Measurements from ENCODE around the gene HIPK2.

Gene HIPK2

GRCh38 chr7:139750459-139751095 lies 27.2 kb downstream of the HIPK2 start:
- no peak for DNase-seq

GRCh38 chr7:139749545-139749944 lies 28.3 kb downstream of the HIPK2 start:
- no peak for DNase-seq

GRCh38 chr7:139748941-139749340 lies 28.9 kb downstream of the HIPK2 start:
- no peak for DNase-seq

- DNase-seq: no peak
Observed at GRCh38 chr7:139748373-139748765, 29.4 kb downstream of the HIPK2 start.

- no peak for DNase-seq
Observed at GRCh38 chr7:139747662-139748372, 30.0 kb downstream of the HIPK2 start.

GRCh38 chr7:139746652-139747051 lies 31.1 kb downstream of the HIPK2 start:
- DNase-seq: no peak

GRCh38 chr7:139745678-139746143 lies 32.1 kb downstream of the HIPK2 start:
- no peak for DNase-seq

GRCh38 chr7:139744768-139745677 lies 32.8 kb downstream of the HIPK2 start:
- no peak for DNase-seq

- DNase-seq: no peak
Observed at GRCh38 chr7:139743967-139744767, 33.6 kb downstream of the HIPK2 start.

- no peak for DNase-seq
Observed at GRCh38 chr7:139743267-139743966, 34.4 kb downstream of the HIPK2 start.

- no peak for DNase-seq
Observed at GRCh38 chr7:139741789-139742344, 35.9 kb downstream of the HIPK2 start.

- no peak for DNase-seq
Observed at GRCh38 chr7:139741239-139741638, 36.6 kb downstream of the HIPK2 start.

GRCh38 chr7:139739863-139740597 lies 37.8 kb downstream of the HIPK2 start:
- DNase-seq: no peak

- no peak for DNase-seq
Observed at GRCh38 chr7:139738772-139739171, 39.0 kb downstream of the HIPK2 start.

- no peak for DNase-seq
Observed at GRCh38 chr7:139738101-139738489, 39.7 kb downstream of the HIPK2 start.

- DNase-seq: peak; percentile 44
Observed at GRCh38 chr7:139737221-139738100, 40.3 kb downstream of the HIPK2 start.

GRCh38 chr7:139735912-139736595 lies 41.7 kb downstream of the HIPK2 start:
- no peak for DNase-seq

- DNase-seq: no peak
Observed at GRCh38 chr7:139735466-139735865, 42.3 kb downstream of the HIPK2 start.

GRCh38 chr7:139734395-139734794 lies 43.4 kb downstream of the HIPK2 start:
- DNase-seq: no peak
